ENCODE data around the gene GNS.

Gene GNS

GRCh38 chr12:64671681-64672080, 87.5 kb downstream of the GNS start:
- DNase-seq: no peak

- DNase-seq: no peak
These were observed 88.1 kb downstream of the GNS start for GRCh38 chr12:64670919-64671639.

GRCh38 chr12:64670019-64670418, 89.2 kb downstream of the GNS start:
- DNase-seq: no peak

- DNase-seq: no peak
These were observed 89.8 kb downstream of the GNS start for GRCh38 chr12:64669270-64669842.

GRCh38 chr12:64667793-64668192, 91.4 kb downstream of the GNS start:
- no peak for DNase-seq

- no peak for DNase-seq
These were observed 92.9 kb downstream of the GNS start for GRCh38 chr12:64666054-64666914.

- DNase-seq: no peak
These were observed 93.7 kb downstream of the GNS start for GRCh38 chr12:64665514-64665913.
